ENCODE measurements around the gene ZNF2. TPM values are rescaled to one million over a fixed set of nuclear protein-coding genes. Genes with fewer than 3 reads are reported as not detected.

The ZNF2 gene
- total and polyA plus RNA-seq, 2 of the 13 experiments (the other 11 are each of a cell fraction or from before 2014, with no cell fraction given), result 4.3 to 6.1 TPM

GRCh38 chr2:95121407-95122196 lies 44.0 kb upstream of the ZNF2 start, which contains the start of gene MRPS5 (continued):
- TF ChIP-seq ZNF563 (CRISPR knock-in tag; IDR thresholded peaks at IDR 0.05), result peak; percentile 97
- 0 out of 2 replicates have a peak, but pooled peaks have one; percentile 76 for TF ChIP-seq SP140L (CRISPR knock-in tag; IDR thresholded peaks at IDR 0.05; ENCODE audit: borderline replicate concordance)
- TF ChIP-seq TRAFD1 (CRISPR knock-in tag; IDR thresholded peaks at IDR 0.05; ENCODE audit: borderline replicate concordance), result no peak
- no peak for TF ChIP-seq HMGA1 (CRISPR knock-in tag; conservative IDR thresholded peaks at IDR 0.05)
- no peak for TF ChIP-seq ZNF605 (CRISPR knock-in tag; IDR thresholded peaks at IDR 0.05)
- TF ChIP-seq POGK (CRISPR knock-in tag; conservative IDR thresholded peaks at IDR 0.05), result peak; percentile 96
- peak; percentile 50 for TF ChIP-seq AGO1 (IDR thresholded peaks at IDR 0.05; ENCODE audit: low read depth, low read length, poor library complexity, severe bottlenecking)
- 0 out of 2 replicates have a peak, but pooled peaks have one; percentile 51 for TF ChIP-seq NFE2L1 (CRISPR knock-in tag; IDR thresholded peaks at IDR 0.05; ENCODE audit: borderline replicate concordance)
- TF ChIP-seq ELF3 (CRISPR knock-in tag; IDR thresholded peaks at IDR 0.05), result peak; percentile 76
- 0 out of 2 replicates have a peak, but pooled peaks have one; percentile 38 for TF ChIP-seq ZNF136 (CRISPR knock-in tag; IDR thresholded peaks at IDR 0.05; ENCODE audit: low read depth)
- TF ChIP-seq ZNF354B (CRISPR knock-in tag; IDR thresholded peaks at IDR 0.05), result peak; percentile 95; the same call in 1 of the 2 replicates
- TF ChIP-seq MIER3 (CRISPR knock-in tag; IDR thresholded peaks at IDR 0.05; ENCODE audit: borderline replicate concordance), result peak; percentile 50; the same call in 1 of the 2 replicates
- TF ChIP-seq HNF4G (IDR thresholded peaks at IDR 0.05; ENCODE audit: borderline replicate concordance, low read depth, low read length), result no peak
- peak; percentile 70; the same call in 1 of the 2 replicates for TF ChIP-seq HNF4G (CRISPR knock-in tag; IDR thresholded peaks at IDR 0.05; ENCODE audit: borderline replicate concordance, low read depth)
- TF ChIP-seq AHDC1 (CRISPR knock-in tag; IDR thresholded peaks at IDR 0.05; ENCODE audit: borderline replicate concordance), result no peak
- peak; percentile 59; the same call in 1 of the 2 replicates for TF ChIP-seq ZNF251 (CRISPR knock-in tag; IDR thresholded peaks at IDR 0.05)
- peak; percentile 89; the same call in 1 of the 2 replicates for TF ChIP-seq ZNF788 (CRISPR knock-in tag; IDR thresholded peaks at IDR 0.05; ENCODE audit: borderline replicate concordance)
- TF ChIP-seq ZNF790 (CRISPR knock-in tag; IDR thresholded peaks at IDR 0.05; ENCODE audit: borderline replicate concordance), result peak; percentile 82; the same call in 1 of the 2 replicates
- no peak; the same call in 1 of the 2 replicates for TF ChIP-seq BHLHE40 (IDR thresholded peaks at IDR 0.05; ENCODE audit: low read length)
- TF ChIP-seq JUNB (CRISPR knock-in tag; IDR thresholded peaks at IDR 0.05; ENCODE audit: borderline replicate concordance), result no peak

Measured in HepG2 (cell line).